HepG2 (cell line): ENCODE measurements around the gene OR11H6. TPM values are rescaled to one million over a fixed set of nuclear protein-coding genes. Genes with fewer than 3 reads are reported as not detected.

Source experiments
- ATAC-seq: fragments of 200-7000 bp; cut with Tn5 transposase; 3 replicates; pipeline ENCODE4 v1.9.1; 2020; ENCODE audit warnings: mild to moderate bottlenecking, moderate library complexity
- BruUV-seq: library from RNA; stranded (reverse); fragments of 400-500 nt; replicated peaks from 2 replicates; lab custom pipeline; 2021; lab: Mats Ljungman, UMichigan
- CTCF ChIA-PET: fragments of 300-600 bp; formaldehyde crosslinking; extraction: SDS; loops from one replicate; lab custom pipeline; 2021; ENCODE audit warnings: low total read pairs, inconsistent platforms, low intra/inter-chr PET ratio; lab: Yijun Ruan, JAX
- POLR2A ChIA-PET: fragments of 350-600 bp; sonication (Branson Sonifier 250); formaldehyde crosslinking; loops from one replicate; lab custom pipeline; 2020; ENCODE audit warnings: antibody characterized with exemption, inconsistent platforms; lab: Yijun Ruan, JAX
- DNase-seq: peaks from one replicate; pipeline ENCODE4 v3.0.0-alpha.2; 2015; ENCODE audit warnings: low spot score
- FAIRE-seq: peaks from 3 replicates; lab custom pipeline; 2011; peaks lifted over from hg19 to GRCh38; lab: Jason Lieb, UNC
- H2AFZ ChIP-seq: one replicate; pipeline ENCODE4 v1.6.1; 2011; ENCODE audit warnings: low read length, inconsistent platforms
- H3K27ac ChIP-seq: fragments of 300-600 bp; 3 replicates; pipeline ENCODE4 v1.8.0; 2011; ENCODE audit warnings: mixed run types, mild to moderate bottlenecking, mixed read lengths, low read length, inconsistent platforms; ENCODE audit not compliant: insufficient read depth; ENCODE audit errors: extremely low read length
- H3K27me3 ChIP-seq, 2 experiments: fragments of 200-600 bp in 1 of 2; 2 replicates in 1 of 2; 3 replicates in 1 of 2; pipeline versions ENCODE4 v1.6.0 to v1.8.0; 2011; ENCODE audit warnings: low read length in 2 of 2, mild to moderate bottlenecking in 2 of 2, moderate library complexity in 2 of 2, inconsistent platforms in 1 of 2; ENCODE audit not compliant: insufficient read depth in 2 of 2, control insufficient read depth in 1 of 2
- H3K36me3 ChIP-seq, 2 experiments: fragments of 200-600 bp in 1 of 2; replicated peaks in 1 of 2; 2 replicates in 1 of 2; 3 replicates in 1 of 2; pipeline versions ENCODE4 v1.5.1 to v1.8.0; 2011; ENCODE audit warnings: low read length in 2 of 2, inconsistent platforms in 1 of 2; ENCODE audit not compliant: insufficient read depth in 2 of 2, control insufficient read depth in 1 of 2
- H3K4me1 ChIP-seq: 2 replicates; pipeline ENCODE4 v1.5.1; 2012; ENCODE audit warnings: low read length, inconsistent platforms; ENCODE audit not compliant: insufficient read depth
- H3K4me2 ChIP-seq: 2 replicates; pipeline ENCODE4 v1.6.0; 2011; ENCODE audit warnings: low read depth, low read length, inconsistent platforms
- H3K4me3 ChIP-seq, 3 experiments: fragments of 200-600 bp in 1 of 3; sonication (generic), shearing (Covaris generic) in 1 of 3; replicated peaks in 1 of 3; 2 replicates each; pipeline ENCODE4 v1.5.1; 2011 to 2016; ENCODE audit warnings: low read length in 3 of 3, inconsistent platforms in 2 of 3, low read depth in 2 of 3, mild to moderate bottlenecking in 2 of 3, control low read depth in 1 of 3, mixed read lengths in 1 of 3; ENCODE audit not compliant: insufficient read depth in 1 of 3
- H3K79me2 ChIP-seq: one replicate; pipeline ENCODE4 v1.6.1; 2011; ENCODE audit warnings: low read length, inconsistent platforms; ENCODE audit not compliant: insufficient read depth
- H3K9ac ChIP-seq: 2 replicates; pipeline ENCODE4 v1.6.0; 2011; ENCODE audit warnings: mild to moderate bottlenecking, low read depth, low read length, inconsistent platforms; ENCODE audit not compliant: insufficient read depth
- H3K9me3 ChIP-seq: 2 replicates; pipeline ENCODE4 v1.5.1; 2012; ENCODE audit warnings: mild to moderate bottlenecking, low read length
- H4K20me1 ChIP-seq: 2 replicates; pipeline ENCODE4 v1.6.0; 2011; ENCODE audit warnings: inconsistent platforms, mild to moderate bottlenecking, low read length, moderate library complexity; ENCODE audit not compliant: insufficient read depth
- NFKB2 ChIP-seq: sonication (generic); formaldehyde crosslinking; IDR thresholded peaks from 2 replicates; pipeline ENCODE4 v1.4.0; 2020; ENCODE audit warnings: missing genetic modification reagents, borderline replicate concordance
- POLR2G ChIP-seq: fragments of 200-400 bp; formaldehyde crosslinking; IDR thresholded peaks from 2 replicates; pipeline ENCODE4 v1.6.1; 2018; ENCODE audit warnings: mild to moderate bottlenecking, low read depth, low read length, moderate library complexity
- SALL2 ChIP-seq: sonication (generic); formaldehyde crosslinking; IDR thresholded peaks from 2 replicates; pipeline ENCODE4 v1.8.1; 2023; ENCODE audit warnings: mild to moderate bottlenecking, missing genetic modification reagents, inconsistent platforms
- STAG1 ChIP-seq: sonication (generic); formaldehyde crosslinking; IDR thresholded peaks from 2 replicates; pipeline ENCODE4 v1.4.0; 2020; ENCODE audit warnings: missing genetic modification reagents
- WIZ ChIP-seq: sonication (generic); formaldehyde crosslinking; IDR thresholded peaks from 2 replicates; pipeline ENCODE4 v1.5.1; 2020; ENCODE audit warnings: mild to moderate bottlenecking, missing genetic modification reagents
- ZFX ChIP-seq: sonication (generic); formaldehyde crosslinking; IDR thresholded peaks from 2 replicates; pipeline ENCODE4 v1.4.0; 2020; ENCODE audit warnings: mild to moderate bottlenecking, low read depth, missing genetic modification reagents, moderate library complexity
- ZNF263 ChIP-seq: sonication (generic); formaldehyde crosslinking; IDR thresholded peaks from 2 replicates; pipeline ENCODE4 v1.4.0; 2020; ENCODE audit warnings: missing genetic modification reagents
- ZNF614 ChIP-seq: IDR thresholded peaks from 2 replicates; pipeline ENCODE4 v1.6.1; 2018; ENCODE audit warnings: missing biosample characterization, missing genetic modification reagents, inconsistent platforms, borderline replicate concordance
- ZNF782 ChIP-seq: sonication (generic); formaldehyde crosslinking; IDR thresholded peaks from 2 replicates; pipeline ENCODE4 v1.4.0; 2020; ENCODE audit warnings: missing genetic modification reagents, mild to moderate bottlenecking, borderline replicate concordance
- WGBS: methylation state at CpG from one replicate; pipeline ENCODE4 v1.1.6; 2017; ENCODE audit warnings: low lambda C conversion rate; 5-methylcytosine and 5-hydroxymethylcytosine counted together
- in situ Hi-C: cut with HindIII; loops from 2 replicates; pipeline ENCODE4 v1.10.0; 2017; ENCODE audit warnings: low pct_unique_long_range_greater_than_20kb; ENCODE audit not compliant: extremely low pct_ligation_motif_present
- intact Hi-C: fragments of 100-400 bp; cut with micrococcal nuclease; formaldehyde crosslinking; loops from one replicate; pipeline ENCODE4 v1.10.0; 2022; ENCODE audit not compliant: unreplicated experiment
- polyA plus RNA-seq, 8 experiments: library from polyadenylated mRNA; depleted of rRNA in 3 of 8; stranded (reverse) in 7 of 8; unstranded in 1 of 8; fragments of >200 nt; fragmentation: Illumina TruSeq in 4 of 8; extraction: Trizol in 4 of 8; gene quantifications; 2 replicates each; pipeline versions ENCODE4 v1.2.1 to v1.2.3, GENCODE V29; 2011 to 2016; ENCODE audit warnings: low read depth in 4 of 8, missing spikeins in 1 of 8, mixed read lengths in 1 of 8; ENCODE audit not compliant: insufficient read depth in 1 of 8
- total RNA-seq, 5 experiments: library from RNA; depleted of rRNA; stranded (reverse); fragments of >200 nt; fragmentation: Illumina TruSeq; extraction: Trizol; gene quantifications; 2 replicates each; pipeline ENCODE4 v1.2.3, GENCODE V29; 2016; ENCODE audit warnings: low read depth in 1 of 5
- TF ChIP-seq, protein P1 (sequence below): sonication (generic); formaldehyde crosslinking; IDR thresholded peaks from 2 replicates; pipeline ENCODE4 v1.5.1; 2020; ENCODE audit warnings: mild to moderate bottlenecking, missing genetic modification reagents, borderline replicate concordance
- TF ChIP-seq, protein P2 (sequence below): sonication (generic); formaldehyde crosslinking; IDR thresholded peaks from 2 replicates; pipeline ENCODE4 v1.5.0; 2020; ENCODE audit warnings: mild to moderate bottlenecking, missing genetic modification reagents, moderate library complexity
- TF ChIP-seq, protein P3 (sequence below): sonication (generic); formaldehyde crosslinking; IDR thresholded peaks from 2 replicates; pipeline ENCODE4 v1.5.1; 2020; ENCODE audit warnings: mild to moderate bottlenecking, missing genetic modification reagents
- TF ChIP-seq, protein P4 (sequence below): sonication (generic); formaldehyde crosslinking; IDR thresholded peaks from 2 replicates; pipeline ENCODE4 v1.5.1; 2020; ENCODE audit warnings: mild to moderate bottlenecking, missing genetic modification reagents, moderate library complexity

The OR11H6 gene
- total and polyA plus RNA-seq, 2 of the 13 experiments (the other 11 are each of a cell fraction or from before 2014, with no cell fraction given) = not detected

DNA sequence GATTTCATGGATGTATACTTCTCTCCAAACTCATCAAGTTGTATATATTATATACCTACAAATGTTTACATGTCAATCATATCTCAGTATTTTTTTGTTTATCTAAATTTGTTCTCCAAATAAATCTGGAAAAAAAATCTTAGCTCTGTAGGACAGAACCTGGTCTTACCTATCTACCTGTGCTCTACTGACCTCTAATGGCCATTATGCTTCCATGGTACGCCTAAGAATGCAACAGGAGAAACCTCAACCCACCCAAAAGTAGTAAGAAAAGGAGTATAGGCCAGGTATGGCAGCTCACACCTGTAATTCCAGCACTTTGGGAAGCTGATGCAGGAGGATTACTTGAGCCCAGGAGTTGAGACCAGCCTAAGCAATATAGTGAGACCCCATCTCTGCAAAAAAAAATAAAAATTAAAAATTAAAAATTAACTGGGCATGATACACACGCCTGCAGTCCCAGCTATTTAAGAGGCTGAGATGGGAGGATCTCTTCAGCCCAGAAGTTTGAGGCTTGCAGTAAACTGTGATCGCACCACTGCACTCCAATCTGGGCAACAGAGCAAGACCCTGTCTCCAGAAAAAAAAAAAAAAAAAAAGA, 24.2 kb downstream of the OR11H6 start:
- no peak overlapping the region for H3K27ac ChIP-seq
- H3K9ac ChIP-seq = no peak overlapping the region
- CTCF ChIA-PET = interaction anchor here (1.1 kb wide), 1 partner anchor 370 kb away, joined by 3 read pairs; no protein-coding TSS in a partner anchor
- peak; percentile 66 for DNase-seq
- no peak overlapping the region for H2AFZ ChIP-seq
- no TSS peak for BruUV-seq
- H3K27me3 ChIP-seq = no peaks in the 10 kb centered on the region
- no peaks in the 10 kb centered on the region for H3K79me2 ChIP-seq
- WGBS = 24% methylated on average over 3 of the region's 3 CpGs
- ATAC-seq = peak; percentile 93
- POLR2A ChIA-PET = no interaction called here
- in situ Hi-C loops (no loop called here), intact Hi-C loops (no loop called here)
- no peaks in the 10 kb centered on the region for H4K20me1 ChIP-seq
- H3K4me3 ChIP-seq = no peak overlapping the region
- FAIRE-seq = peak; percentile 61
- H3K36me3 ChIP-seq = no peaks in the 10 kb centered on the region
- no peaks in the 10 kb centered on the region for H3K9me3 ChIP-seq
- no peaks in the 10 kb centered on the region for H3K4me1 ChIP-seq
- H3K4me2 ChIP-seq = no peak overlapping the region
- TF ChIP-seq, protein P1, sequence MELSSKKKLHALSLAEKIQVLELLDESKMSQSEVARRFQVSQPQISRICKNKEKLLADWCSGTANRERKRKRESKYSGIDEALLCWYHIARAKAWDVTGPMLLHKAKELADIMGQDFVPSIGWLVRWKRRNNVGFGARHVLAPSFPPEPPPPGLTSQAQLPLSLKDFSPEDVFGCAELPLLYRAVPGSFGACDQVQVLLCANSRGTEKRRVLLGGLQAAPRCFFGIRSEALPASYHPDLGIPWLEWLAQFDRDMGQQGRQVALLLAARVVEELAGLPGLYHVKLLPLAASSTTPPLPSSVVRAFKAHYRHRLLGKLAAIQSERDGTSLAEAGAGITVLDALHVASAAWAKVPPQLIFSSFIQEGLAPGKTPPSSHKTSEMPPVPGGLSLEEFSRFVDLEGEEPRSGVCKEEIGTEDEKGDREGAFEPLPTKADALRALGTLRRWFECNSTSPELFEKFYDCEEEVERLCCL (CRISPR knock-in tag) = no peak
- TF ChIP-seq, protein P2, sequence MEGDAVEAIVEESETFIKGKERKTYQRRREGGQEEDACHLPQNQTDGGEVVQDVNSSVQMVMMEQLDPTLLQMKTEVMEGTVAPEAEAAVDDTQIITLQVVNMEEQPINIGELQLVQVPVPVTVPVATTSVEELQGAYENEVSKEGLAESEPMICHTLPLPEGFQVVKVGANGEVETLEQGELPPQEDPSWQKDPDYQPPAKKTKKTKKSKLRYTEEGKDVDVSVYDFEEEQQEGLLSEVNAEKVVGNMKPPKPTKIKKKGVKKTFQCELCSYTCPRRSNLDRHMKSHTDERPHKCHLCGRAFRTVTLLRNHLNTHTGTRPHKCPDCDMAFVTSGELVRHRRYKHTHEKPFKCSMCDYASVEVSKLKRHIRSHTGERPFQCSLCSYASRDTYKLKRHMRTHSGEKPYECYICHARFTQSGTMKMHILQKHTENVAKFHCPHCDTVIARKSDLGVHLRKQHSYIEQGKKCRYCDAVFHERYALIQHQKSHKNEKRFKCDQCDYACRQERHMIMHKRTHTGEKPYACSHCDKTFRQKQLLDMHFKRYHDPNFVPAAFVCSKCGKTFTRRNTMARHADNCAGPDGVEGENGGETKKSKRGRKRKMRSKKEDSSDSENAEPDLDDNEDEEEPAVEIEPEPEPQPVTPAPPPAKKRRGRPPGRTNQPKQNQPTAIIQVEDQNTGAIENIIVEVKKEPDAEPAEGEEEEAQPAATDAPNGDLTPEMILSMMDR (CRISPR knock-in tag) = peak; percentile 72
- no peak for TF ChIP-seq ZNF263 (CRISPR knock-in tag)
- TF ChIP-seq ZNF614 (CRISPR knock-in tag) = no peak
- TF ChIP-seq STAG1 (CRISPR knock-in tag) = peak; percentile 66
- no peak for TF ChIP-seq SALL2 (CRISPR knock-in tag)
- TF ChIP-seq NFKB2 (CRISPR knock-in tag) = no peak
- TF ChIP-seq POLR2G = no peak
- TF ChIP-seq, protein P3, sequence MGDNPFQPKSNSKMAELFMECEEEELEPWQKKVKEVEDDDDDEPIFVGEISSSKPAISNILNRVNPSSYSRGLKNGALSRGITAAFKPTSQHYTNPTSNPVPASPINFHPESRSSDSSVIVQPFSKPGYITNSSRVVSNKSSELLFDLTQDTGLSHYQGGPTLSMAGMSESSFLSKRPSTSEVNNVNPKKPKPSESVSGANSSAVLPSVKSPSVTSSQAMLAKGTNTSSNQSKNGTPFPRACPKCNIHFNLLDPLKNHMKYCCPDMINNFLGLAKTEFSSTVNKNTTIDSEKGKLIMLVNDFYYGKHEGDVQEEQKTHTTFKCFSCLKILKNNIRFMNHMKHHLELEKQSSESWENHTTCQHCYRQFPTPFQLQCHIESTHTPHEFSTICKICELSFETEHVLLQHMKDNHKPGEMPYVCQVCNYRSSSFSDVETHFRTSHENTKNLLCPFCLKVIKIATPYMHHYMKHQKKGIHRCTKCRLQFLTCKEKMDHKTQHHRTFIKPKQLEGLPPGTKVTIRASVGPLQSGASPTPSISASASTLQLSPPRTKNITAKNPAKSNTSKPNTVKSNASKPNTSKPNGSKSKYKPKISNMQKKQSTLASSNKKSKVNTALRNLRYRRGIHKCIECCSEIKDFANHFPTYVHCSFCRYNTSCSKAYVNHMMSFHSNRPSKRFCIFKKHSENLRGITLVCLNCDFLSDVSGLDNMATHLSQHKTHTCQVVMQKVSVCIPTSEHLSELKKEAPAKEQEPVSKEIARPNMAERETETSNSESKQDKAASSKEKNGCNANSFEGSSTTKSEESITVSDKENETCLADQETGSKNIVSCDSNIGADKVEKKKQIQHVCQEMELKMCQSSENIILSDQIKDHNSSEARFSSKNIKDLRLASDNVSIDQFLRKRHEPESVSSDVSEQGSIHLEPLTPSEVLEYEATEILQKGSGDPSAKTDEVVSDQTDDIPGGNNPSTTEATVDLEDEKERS = no peak
- no peak for TF ChIP-seq ZNF782 (CRISPR knock-in tag)
- TF ChIP-seq, protein P4, sequence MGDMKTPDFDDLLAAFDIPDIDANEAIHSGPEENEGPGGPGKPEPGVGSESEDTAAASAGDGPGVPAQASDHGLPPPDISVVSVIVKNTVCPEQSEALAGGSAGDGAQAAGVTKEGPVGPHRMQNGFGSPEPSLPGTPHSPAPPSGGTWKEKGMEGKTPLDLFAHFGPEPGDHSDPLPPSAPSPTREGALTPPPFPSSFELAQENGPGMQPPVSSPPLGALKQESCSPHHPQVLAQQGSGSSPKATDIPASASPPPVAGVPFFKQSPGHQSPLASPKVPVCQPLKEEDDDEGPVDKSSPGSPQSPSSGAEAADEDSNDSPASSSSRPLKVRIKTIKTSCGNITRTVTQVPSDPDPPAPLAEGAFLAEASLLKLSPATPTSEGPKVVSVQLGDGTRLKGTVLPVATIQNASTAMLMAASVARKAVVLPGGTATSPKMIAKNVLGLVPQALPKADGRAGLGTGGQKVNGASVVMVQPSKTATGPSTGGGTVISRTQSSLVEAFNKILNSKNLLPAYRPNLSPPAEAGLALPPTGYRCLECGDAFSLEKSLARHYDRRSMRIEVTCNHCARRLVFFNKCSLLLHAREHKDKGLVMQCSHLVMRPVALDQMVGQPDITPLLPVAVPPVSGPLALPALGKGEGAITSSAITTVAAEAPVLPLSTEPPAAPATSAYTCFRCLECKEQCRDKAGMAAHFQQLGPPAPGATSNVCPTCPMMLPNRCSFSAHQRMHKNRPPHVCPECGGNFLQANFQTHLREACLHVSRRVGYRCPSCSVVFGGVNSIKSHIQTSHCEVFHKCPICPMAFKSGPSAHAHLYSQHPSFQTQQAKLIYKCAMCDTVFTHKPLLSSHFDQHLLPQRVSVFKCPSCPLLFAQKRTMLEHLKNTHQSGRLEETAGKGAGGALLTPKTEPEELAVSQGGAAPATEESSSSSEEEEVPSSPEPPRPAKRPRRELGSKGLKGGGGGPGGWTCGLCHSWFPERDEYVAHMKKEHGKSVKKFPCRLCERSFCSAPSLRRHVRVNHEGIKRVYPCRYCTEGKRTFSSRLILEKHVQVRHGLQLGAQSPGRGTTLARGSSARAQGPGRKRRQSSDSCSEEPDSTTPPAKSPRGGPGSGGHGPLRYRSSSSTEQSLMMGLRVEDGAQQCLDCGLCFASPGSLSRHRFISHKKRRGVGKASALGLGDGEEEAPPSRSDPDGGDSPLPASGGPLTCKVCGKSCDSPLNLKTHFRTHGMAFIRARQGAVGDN (CRISPR knock-in tag) = no peak
- TF ChIP-seq ZFX (CRISPR knock-in tag) = no peak
- TF ChIP-seq WIZ (CRISPR knock-in tag) = no peak
